GM21381 (cell line): ENCODE measurements around the gene NDUFAF3.

ENCODE experiments used
- ATAC-seq: cut with Tn5 transposase; IDR thresholded peaks from one replicate; pipeline ENCODE4 v1.9.1; 2021; ENCODE audit warnings: mild to moderate bottlenecking, moderate library complexity; ENCODE audit not compliant: unreplicated experiment

Gene NDUFAF3

DNA sequence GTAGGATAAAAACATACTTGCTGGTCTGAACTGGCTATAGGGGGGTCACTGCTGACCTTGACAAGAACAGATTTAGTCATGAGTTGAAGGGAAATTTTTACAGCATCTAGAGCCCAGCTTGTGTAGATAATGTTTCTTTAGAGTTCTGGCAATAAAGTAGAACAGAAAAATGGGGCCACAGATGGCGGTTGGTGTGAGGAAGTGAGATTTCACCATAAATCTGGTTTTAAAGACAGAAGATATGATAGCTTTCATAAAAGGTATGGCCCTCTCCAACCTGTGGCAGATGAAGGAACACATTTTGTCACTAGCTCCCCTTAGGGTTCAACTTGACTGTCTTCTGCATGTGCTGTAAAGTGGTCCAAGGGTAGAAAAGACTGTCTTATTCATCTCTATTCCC lies 31.6 kb downstream of the NDUFAF3 start:
- ATAC-seq, result no peak

DNA sequence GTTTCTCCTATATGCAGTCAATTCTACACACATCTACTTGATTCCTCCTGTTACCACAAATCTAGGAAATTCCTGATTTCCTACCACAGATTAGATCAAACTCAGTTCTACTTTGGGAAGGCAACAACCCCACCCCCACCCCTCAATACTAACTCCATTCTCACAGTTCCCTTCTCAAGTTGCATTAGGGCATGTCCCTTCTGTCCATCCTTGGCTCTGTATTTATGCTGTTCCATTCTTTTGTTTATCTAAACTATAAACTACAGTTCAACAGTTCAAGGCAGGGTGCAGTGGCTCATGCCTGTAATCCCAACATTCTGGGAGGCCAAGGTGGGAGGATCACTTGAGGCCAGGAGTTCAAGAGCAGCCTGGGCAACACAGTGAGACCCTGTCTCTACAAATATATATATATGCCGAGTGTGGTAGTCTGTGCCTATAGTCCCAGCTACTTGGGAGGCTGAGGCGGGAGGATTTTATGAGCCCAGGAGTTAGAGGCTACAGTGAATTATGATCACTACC lies 32.5 kb downstream of the NDUFAF3 start:
- no peak for ATAC-seq

DNA sequence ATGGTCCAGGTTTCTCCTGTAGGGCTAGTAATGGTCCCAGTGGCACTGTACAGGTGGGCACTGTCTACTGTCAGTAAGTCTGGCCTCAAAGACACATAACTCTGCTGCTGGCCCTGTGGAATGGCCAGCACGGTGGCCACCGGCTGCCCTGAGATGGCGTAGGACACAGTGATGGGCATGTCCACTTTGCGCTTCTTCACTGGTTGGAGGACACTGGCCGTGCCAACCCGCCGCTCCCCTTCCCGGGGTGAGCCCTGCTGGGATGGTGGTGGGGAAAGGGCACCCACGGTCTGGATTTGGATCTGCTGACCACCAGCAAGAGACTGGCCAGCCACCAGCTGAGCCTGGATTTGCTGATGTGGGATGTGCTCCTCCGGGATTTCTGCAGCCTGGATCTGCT lies 35.3 kb downstream of the NDUFAF3 start:
- no peak for ATAC-seq

DNA sequence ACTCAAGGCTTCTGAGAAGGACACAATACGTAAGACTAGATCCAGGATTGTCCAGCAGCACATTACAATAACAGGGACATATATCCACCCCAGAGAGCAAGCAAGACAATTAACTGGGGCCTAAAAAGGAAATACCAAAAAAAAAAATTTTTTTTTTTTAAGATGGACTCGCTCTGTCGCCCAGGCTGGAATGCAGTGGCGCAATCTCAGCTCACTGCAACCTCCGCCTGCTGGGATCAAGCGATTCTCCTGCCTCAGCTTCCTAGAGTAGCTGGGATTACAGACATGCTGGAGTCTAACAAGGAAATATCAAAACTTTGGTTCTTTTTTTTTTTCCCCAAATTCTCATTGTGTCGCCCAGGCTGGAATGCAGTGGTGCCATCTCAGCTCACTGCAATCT lies 36.1 kb downstream of the NDUFAF3 start:
- ATAC-seq, result no peak
